Mesenchymal stem cell (in vitro differentiated cells and primary cell): ENCODE results near the gene ZNF804B.

Experiments used
- DNase-seq: peaks from one replicate; pipeline ENCODE4 v3.0.0-alpha.2; 2013
- H2AFZ ChIP-seq: one replicate; pipeline ENCODE4 v1.6.1; 2013; ENCODE audit warnings: low read depth, mild to moderate bottlenecking, control low read depth, inconsistent platforms, low read length, moderate library complexity
- H2AK5ac ChIP-seq: 2 replicates; pipeline ENCODE4 v1.6.1; 2013; ENCODE audit warnings: low read length, moderate library complexity, mild to moderate bottlenecking, inconsistent platforms; ENCODE audit not compliant: severe bottlenecking
- H2BK120ac ChIP-seq: one replicate; pipeline ENCODE4 v1.6.1; 2013; ENCODE audit warnings: low read depth, mild to moderate bottlenecking, inconsistent platforms, low read length, moderate library complexity
- H2BK12ac ChIP-seq, 2 experiments: one replicate each; pipeline ENCODE4 v1.6.1; 2013; ENCODE audit warnings: inconsistent platforms in 2 of 2, low read length in 2 of 2, mild to moderate bottlenecking in 2 of 2, moderate library complexity in 2 of 2, control low read depth in 1 of 2
- H2BK15ac ChIP-seq: one replicate; pipeline ENCODE4 v1.6.1; 2013; ENCODE audit warnings: mild to moderate bottlenecking, low read depth, inconsistent platforms; ENCODE audit not compliant: poor library complexity, severe bottlenecking
- H2BK5ac ChIP-seq: 2 replicates; pipeline ENCODE4 v1.6.1; 2013; ENCODE audit warnings: low read depth, mild to moderate bottlenecking, low read length, control low read depth, inconsistent platforms; ENCODE audit not compliant: poor library complexity, severe bottlenecking
- H3K14ac ChIP-seq, 2 experiments: one replicate each; pipeline ENCODE4 v1.6.1; 2013; ENCODE audit warnings: inconsistent platforms in 2 of 2, low read length in 2 of 2, control low read depth in 1 of 2, mild to moderate bottlenecking in 1 of 2, moderate library complexity in 1 of 2
- H3K18ac ChIP-seq, 2 experiments: one replicate each; pipeline ENCODE4 v1.6.1; 2013; ENCODE audit warnings: inconsistent platforms in 2 of 2, low read length in 2 of 2, control low read depth in 1 of 2, low read depth in 1 of 2, mild to moderate bottlenecking in 1 of 2
- H3K23ac ChIP-seq, 2 experiments: one replicate each; pipeline ENCODE4 v1.6.1; 2013; ENCODE audit warnings: inconsistent platforms in 2 of 2, low read length in 2 of 2, mild to moderate bottlenecking in 2 of 2, moderate library complexity in 2 of 2, control low read depth in 1 of 2
- H3K27ac ChIP-seq: 2 replicates; pipeline ENCODE4 v1.5.1; 2013; ENCODE audit warnings: mild to moderate bottlenecking, moderate library complexity, low read length, control low read depth, inconsistent platforms; ENCODE audit not compliant: poor library complexity, severe bottlenecking
- H3K27me3 ChIP-seq, 2 experiments: 2 replicates each; pipeline versions ENCODE4 v1.6.1 to v1.7.0; 2013; ENCODE audit warnings: low read length in 2 of 2, mild to moderate bottlenecking in 2 of 2, moderate library complexity in 2 of 2, control low read depth in 1 of 2, inconsistent platforms in 1 of 2; ENCODE audit not compliant: control insufficient read depth in 1 of 2, insufficient read depth in 1 of 2
- H3K36me3 ChIP-seq, 2 experiments: 2 replicates each; pipeline versions ENCODE4 v1.6.1 to v1.7.0; 2013; ENCODE audit warnings: low read length in 2 of 2, control low read depth in 1 of 2, inconsistent platforms in 1 of 2, low read depth in 1 of 2, mild to moderate bottlenecking in 1 of 2; ENCODE audit not compliant: insufficient read depth in 2 of 2, control insufficient read depth in 1 of 2
- H3K4ac ChIP-seq, 2 experiments: one replicate each; pipeline ENCODE4 v1.6.1; 2013; ENCODE audit warnings: inconsistent platforms in 2 of 2, low read length in 2 of 2, mild to moderate bottlenecking in 2 of 2, moderate library complexity in 2 of 2, control low read depth in 1 of 2, low read depth in 1 of 2
- H3K4me1 ChIP-seq: 2 replicates; pipeline ENCODE4 v1.6.1; 2013; ENCODE audit warnings: low read depth, low read length, control low read depth; ENCODE audit not compliant: control insufficient read depth, insufficient read depth
- H3K4me2 ChIP-seq: 2 replicates; pipeline ENCODE4 v1.6.1; 2013; ENCODE audit warnings: low read length, mild to moderate bottlenecking, inconsistent platforms; ENCODE audit not compliant: poor library complexity, severe bottlenecking
- H3K4me3 ChIP-seq, 2 experiments: 2 replicates each; pipeline versions ENCODE4 v1.5.1 to v1.7.0; 2013; ENCODE audit warnings: low read length in 2 of 2, mild to moderate bottlenecking in 2 of 2, control low read depth in 1 of 2, low read depth in 1 of 2; ENCODE audit not compliant: insufficient read depth in 1 of 2
- H3K79me1 ChIP-seq: replicated peaks from 2 replicates; pipeline ENCODE4 v1.6.1; 2013; ENCODE audit warnings: mild to moderate bottlenecking, control low read depth, low read length, inconsistent platforms; ENCODE audit not compliant: poor library complexity, severe bottlenecking
- H3K9ac ChIP-seq: 2 replicates; pipeline ENCODE4 v1.7.0; 2013; ENCODE audit warnings: mild to moderate bottlenecking, low read length, moderate library complexity
- H3K9me3 ChIP-seq: 2 replicates; pipeline ENCODE4 v1.7.0; 2013; ENCODE audit warnings: mild to moderate bottlenecking, low read length; ENCODE audit not compliant: control insufficient read depth
- H4K8ac ChIP-seq: one replicate; pipeline ENCODE4 v1.6.1; 2013; ENCODE audit warnings: inconsistent platforms, mild to moderate bottlenecking, low read length, moderate library complexity
- H4K91ac ChIP-seq: one replicate; pipeline ENCODE4 v1.6.1; 2013; ENCODE audit warnings: mild to moderate bottlenecking, low read length, inconsistent platforms
- WGBS: methylation state at CpG from one replicate; pipeline ENCODE4 v1.1.7; 2013; ENCODE audit warnings: mixed read lengths; 5-methylcytosine and 5-hydroxymethylcytosine counted together

Gene ZNF804B

DNA sequence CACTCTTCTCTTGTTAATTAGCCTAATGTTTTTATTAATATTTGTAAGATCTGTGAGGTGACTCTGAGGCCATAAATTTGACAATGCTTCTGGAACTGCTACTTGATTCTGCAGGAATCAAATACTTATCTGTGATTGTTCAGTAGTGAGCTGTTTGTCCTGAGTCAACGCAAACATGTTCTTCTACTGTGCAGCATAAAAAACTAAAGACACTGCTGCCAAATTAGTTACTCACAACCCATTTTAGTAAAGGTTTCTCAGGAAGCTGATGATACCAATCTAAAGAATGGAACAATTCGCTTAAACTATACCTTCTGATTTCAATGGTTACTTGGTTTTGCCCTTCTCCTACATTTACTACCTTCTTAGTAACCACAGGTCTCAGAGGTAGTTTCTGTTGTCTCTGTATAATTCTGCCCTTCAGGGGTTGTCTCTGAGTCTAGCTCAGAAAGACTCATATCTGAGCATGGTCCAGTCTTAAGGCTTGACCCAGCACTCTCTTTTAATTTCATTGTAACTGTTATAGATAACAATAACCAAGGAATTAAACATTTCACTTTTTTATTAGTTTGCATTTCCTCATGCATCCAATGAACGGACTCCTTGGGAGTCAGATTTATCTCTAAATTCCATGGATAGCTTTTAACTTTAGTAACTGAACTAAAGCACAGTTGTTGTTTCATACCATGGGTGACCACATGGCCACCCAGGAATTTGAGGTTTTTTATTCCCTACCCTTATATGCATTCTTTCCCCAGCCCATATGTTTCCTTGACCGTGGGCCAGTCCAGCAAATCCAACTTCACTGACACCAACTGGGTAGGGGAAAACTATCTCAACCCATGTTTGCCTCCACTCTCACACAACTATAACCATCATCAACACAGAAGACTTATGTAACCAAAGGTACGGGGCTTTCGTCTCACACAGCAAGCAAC lies 345.5 kb downstream of the ZNF804B start:
- Histone ChIP-seq H3K14ac (no peak overlapping the region), H3K27me3 (no peaks in the 10 kb centered on the region), H3K9me3 (peaks cover 2% of the 10 kb centered on the region), H2BK12ac (no peak overlapping the region), H3K9ac (no peak overlapping the region), H4K91ac (no peak overlapping the region), H2AFZ (no peak overlapping the region), H3K23ac (no peak overlapping the region), H2AK5ac (no peak overlapping the region), H3K4me3 (no peak overlapping the region), H3K4me2 (no peak overlapping the region), H3K27ac (no peak overlapping the region), H3K18ac (no peak overlapping the region), H2BK5ac (no peak overlapping the region), H2BK15ac (no peak overlapping the region), H3K4ac (no peak overlapping the region), H3K79me1 (no peaks in the 10 kb centered on the region), H3K4me1 (no peaks in the 10 kb centered on the region), H2BK120ac (no peak overlapping the region), H3K36me3 (no peaks in the 10 kb centered on the region), H4K8ac (no peak overlapping the region)
- DNase-seq, result no peak
- WGBS, result 77% methylated on average over 4 of the region's 6 CpGs

DNA sequence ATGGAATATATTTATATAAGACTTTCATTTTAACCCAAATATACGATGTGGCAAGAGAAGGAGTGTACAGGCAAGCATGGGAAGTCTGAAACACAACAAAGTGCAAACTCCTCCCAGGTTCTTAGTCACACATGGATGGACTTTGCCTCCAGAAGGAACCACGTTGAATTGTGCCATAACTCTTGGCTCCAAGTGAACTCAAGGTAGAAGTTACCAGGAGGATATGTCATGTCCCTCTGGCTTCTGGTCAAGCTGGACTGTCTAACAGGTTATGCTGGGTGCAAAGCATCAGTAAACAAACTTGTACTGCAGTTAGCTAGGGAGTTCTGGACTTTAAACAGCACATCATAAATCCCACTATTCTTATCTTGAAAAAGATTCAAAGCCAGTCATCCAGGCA lies 364.4 kb downstream of the ZNF804B start:
- no peak for DNase-seq
- Histone ChIP-seq H3K4me1 (no peaks in the 10 kb centered on the region), H3K27me3 (no peaks in the 10 kb centered on the region), H4K91ac (no peak overlapping the region), H2BK120ac (no peak overlapping the region), H3K14ac (no peak overlapping the region), H2BK15ac (no peak overlapping the region), H3K4me2 (no peak overlapping the region), H2BK12ac (no peak overlapping the region), H2AK5ac (no peak overlapping the region), H3K23ac (no peak overlapping the region), H2AFZ (no peak overlapping the region), H3K27ac (no peak overlapping the region), H3K9me3 (no peaks in the 10 kb centered on the region), H3K4ac (no peak overlapping the region), H3K36me3 (no peaks in the 10 kb centered on the region), H2BK5ac (no peak overlapping the region), H3K4me3 (no peak overlapping the region), H3K79me1 (no peaks in the 10 kb centered on the region), H3K9ac (no peak overlapping the region), H3K18ac (no peak overlapping the region), H4K8ac (no peak overlapping the region)
- 41% methylated on average over 2 of the region's 2 CpGs for WGBS

DNA sequence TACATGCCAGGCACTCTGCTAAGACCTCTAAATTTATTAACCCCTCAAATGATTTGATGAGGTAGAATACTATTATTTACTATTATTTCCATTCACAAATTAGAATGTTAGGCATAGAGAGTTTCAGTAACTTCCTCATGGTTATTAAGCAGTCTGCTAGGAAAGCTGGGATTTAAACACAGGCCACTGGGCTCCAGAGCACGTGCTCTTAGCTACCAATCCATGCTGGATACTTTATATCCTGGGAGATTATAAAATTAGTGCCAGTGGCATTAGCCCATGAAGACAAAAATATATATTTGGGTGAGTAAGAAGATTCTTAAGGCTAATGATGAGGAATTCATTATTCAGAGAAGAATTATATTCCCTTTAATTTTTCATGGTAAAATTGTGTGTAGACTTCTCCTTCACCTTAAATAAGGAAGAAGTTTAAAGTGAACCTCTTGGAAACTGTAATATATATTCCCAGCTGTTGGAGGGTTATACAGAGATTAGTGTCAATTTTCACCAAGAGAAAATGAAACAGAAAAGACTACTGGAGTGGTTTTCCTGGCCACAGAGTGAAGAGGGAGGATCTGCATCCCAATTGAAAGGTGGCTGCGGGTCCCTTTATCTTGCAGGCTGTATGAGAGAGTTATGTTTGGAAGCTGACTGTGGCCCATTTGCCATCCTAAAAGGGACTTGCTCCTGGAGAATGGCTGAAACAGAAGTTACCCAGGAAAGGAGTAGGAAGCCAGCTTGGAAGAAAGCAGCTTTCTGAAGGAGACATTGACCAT lies 370.3 kb downstream of the ZNF804B start:
- no peak overlapping the region for H3K9ac ChIP-seq
- no peak overlapping the region for H2AK5ac ChIP-seq
- no peaks in the 10 kb centered on the region for H3K4me1 ChIP-seq
- no peak overlapping the region for H2BK5ac ChIP-seq
- no peak overlapping the region for H2BK12ac ChIP-seq
- H3K18ac ChIP-seq, result no peak overlapping the region
- no peaks in the 10 kb centered on the region for H3K79me1 ChIP-seq
- H2BK15ac ChIP-seq, result no peak overlapping the region
- no peaks in the 10 kb centered on the region for H3K36me3 ChIP-seq
- no peak overlapping the region for H3K23ac ChIP-seq
- H4K91ac ChIP-seq, result no peak overlapping the region
- no peaks in the 10 kb centered on the region for H3K9me3 ChIP-seq
- H4K8ac ChIP-seq, result no peak overlapping the region
- H2BK120ac ChIP-seq, result no peak overlapping the region
- H3K4me2 ChIP-seq, result no peak overlapping the region
- no peak for DNase-seq
- 62% methylated on average over 2 of the region's 2 CpGs for WGBS
- no peak overlapping the region for H2AFZ ChIP-seq
- no peak overlapping the region for H3K27ac ChIP-seq
- no peaks in the 10 kb centered on the region for H3K27me3 ChIP-seq
- H3K4ac ChIP-seq, result no peak overlapping the region
- H3K4me3 ChIP-seq, result no peak overlapping the region
- no peak overlapping the region for H3K14ac ChIP-seq

DNA sequence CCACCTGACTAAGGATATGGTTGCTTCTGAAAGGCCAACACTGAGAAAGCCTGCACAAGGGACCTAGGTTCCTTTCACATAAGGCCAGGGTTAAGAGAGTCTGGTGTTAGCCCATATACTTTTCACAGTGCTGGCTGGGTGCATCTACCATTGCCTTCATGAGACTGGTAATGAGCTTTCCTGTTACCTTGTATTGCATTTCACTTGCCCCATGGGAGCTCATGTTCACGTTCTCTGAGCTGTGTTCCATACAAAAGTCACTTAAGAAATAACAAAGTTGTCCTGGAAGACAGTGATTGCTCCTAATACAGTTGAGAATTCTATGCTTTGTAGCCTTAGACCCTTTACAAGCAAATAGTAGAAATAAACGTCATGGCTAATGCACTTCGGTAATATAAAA lies 373.9 kb downstream of the ZNF804B start:
- H3K4me1 ChIP-seq, result no peaks in the 10 kb centered on the region
- no peak overlapping the region for H2BK5ac ChIP-seq
- H2BK12ac ChIP-seq, result no peak overlapping the region
- H2AK5ac ChIP-seq, result no peak overlapping the region
- no CpG with 5 or more reads among the region's 3 CpGs for WGBS
- H3K27me3 ChIP-seq, result no peaks in the 10 kb centered on the region
- H3K4ac ChIP-seq, result no peak overlapping the region
- no peaks in the 10 kb centered on the region for H3K79me1 ChIP-seq
- no peaks in the 10 kb centered on the region for H3K36me3 ChIP-seq
- no peak overlapping the region for H2AFZ ChIP-seq
- no peak overlapping the region for H2BK15ac ChIP-seq
- H4K8ac ChIP-seq, result no peak overlapping the region
- no peak overlapping the region for H3K4me3 ChIP-seq
- H2BK120ac ChIP-seq, result no peak overlapping the region
- DNase-seq, result no peak
- H3K4me2 ChIP-seq, result no peak overlapping the region
- no peak overlapping the region for H3K18ac ChIP-seq
- no peak overlapping the region for H4K91ac ChIP-seq
- no peak overlapping the region for H3K27ac ChIP-seq
- H3K14ac ChIP-seq, result no peak overlapping the region
- no peak overlapping the region for H3K23ac ChIP-seq
- no peaks in the 10 kb centered on the region for H3K9me3 ChIP-seq
- H3K9ac ChIP-seq, result no peak overlapping the region
